Measurements from ENCODE around the gene NFIB. TPM values are rescaled to one million over a fixed set of nuclear protein-coding genes. Genes with fewer than 3 reads are reported as not detected.

NFIB gene
- total and polyA plus RNA-seq, 2 of the 8 experiments (the other 6 are each of a cell fraction or from before 2014, with no cell fraction given), result 2.6 to 13.1 TPM

DNA sequence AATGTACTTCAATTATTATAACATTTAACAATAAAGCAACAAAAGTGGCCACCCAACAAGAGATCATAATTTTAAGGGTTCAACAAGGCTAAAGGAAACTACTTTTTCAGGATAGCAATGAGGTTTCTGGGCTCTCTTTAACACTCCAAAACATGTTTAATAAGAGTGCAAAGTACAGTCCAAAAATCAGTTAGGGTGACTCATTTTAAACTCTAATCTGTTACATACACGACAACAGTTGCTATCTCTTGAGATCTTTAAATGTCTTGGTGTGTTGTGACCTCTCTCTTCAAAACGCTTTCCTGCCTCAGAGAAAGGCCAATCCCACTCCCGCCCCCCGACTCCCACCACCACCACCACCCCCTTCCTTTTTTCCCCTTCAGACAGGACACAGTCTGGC lies 11.5 kb downstream of the NFIB start (continued):
- TF ChIP-seq, protein P1, sequence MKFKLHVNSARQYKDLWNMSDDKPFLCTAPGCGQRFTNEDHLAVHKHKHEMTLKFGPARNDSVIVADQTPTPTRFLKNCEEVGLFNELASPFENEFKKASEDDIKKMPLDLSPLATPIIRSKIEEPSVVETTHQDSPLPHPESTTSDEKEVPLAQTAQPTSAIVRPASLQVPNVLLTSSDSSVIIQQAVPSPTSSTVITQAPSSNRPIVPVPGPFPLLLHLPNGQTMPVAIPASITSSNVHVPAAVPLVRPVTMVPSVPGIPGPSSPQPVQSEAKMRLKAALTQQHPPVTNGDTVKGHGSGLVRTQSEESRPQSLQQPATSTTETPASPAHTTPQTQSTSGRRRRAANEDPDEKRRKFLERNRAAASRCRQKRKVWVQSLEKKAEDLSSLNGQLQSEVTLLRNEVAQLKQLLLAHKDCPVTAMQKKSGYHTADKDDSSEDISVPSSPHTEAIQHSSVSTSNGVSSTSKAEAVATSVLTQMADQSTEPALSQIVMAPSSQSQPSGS (IDR thresholded peaks at IDR 0.05; ENCODE audit: low read length), result no peak
- TF ChIP-seq SP4 (IDR thresholded peaks at IDR 0.05; ENCODE audit: low read length) (no peak), CHD7 (IDR thresholded peaks at IDR 0.05; ENCODE audit: insufficient replicate concordance, low read length) (no peak), ASH2L (IDR thresholded peaks at IDR 0.05; ENCODE audit: low read length) (no peak), MAX (IDR thresholded peaks at IDR 0.05) (no peak)
